ENCODE measurements around the gene CD109. TPM values are rescaled to one million over a fixed set of nuclear protein-coding genes. Genes with fewer than 3 reads are reported as not detected.

CD109 gene
- total RNA-seq, 1 experiment from 2014 or later: 3.2 TPM

DNA sequence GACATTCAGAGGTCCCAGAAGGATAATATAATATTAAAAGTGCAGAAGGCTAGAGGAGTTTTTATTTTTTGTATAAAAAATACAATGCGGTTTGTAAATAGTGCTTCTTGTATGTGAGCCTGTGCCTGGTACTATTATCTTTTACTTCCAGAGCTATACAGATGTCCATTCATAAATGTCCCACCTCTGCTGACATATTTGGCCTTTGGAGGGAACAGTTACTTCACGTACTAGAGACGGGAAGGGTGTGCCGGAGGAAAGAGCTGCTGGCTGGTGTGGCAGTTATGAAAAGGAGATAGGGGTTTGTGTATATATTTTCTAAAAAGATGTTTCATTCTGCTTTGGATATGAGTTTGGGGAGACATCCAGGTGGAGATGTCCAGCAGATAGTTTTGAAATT, 8.8 kb downstream of the CD109 start:
- H2BK120ac ChIP-seq (ENCODE audit: low read depth, low read length, poor library complexity, severe bottlenecking): no peak overlapping the region
- no peak overlapping the region for H2BK20ac ChIP-seq (ENCODE audit: low read depth, low read length, poor library complexity, severe bottlenecking)
- no peak overlapping the region for H2AFZ ChIP-seq (ENCODE audit: low read length)
- no peak overlapping the region for H4K91ac ChIP-seq (ENCODE audit: insufficient read length, low read depth, low read length)
- no peak overlapping the region for H2BK5ac ChIP-seq (ENCODE audit: insufficient read length, low read length)
- no peak overlapping the region for H3K14ac ChIP-seq (ENCODE audit: insufficient read depth, low read length)
- no peaks in the 10 kb centered on the region for H3K23me2 ChIP-seq (ENCODE audit: insufficient read length, low read depth, low read length, poor library complexity, severe bottlenecking)
- no peaks in the 10 kb centered on the region for H3K27me3 ChIP-seq (ENCODE audit: insufficient read depth, low read length)
- H2BK12ac ChIP-seq (ENCODE audit: insufficient read length, low read depth, low read length): no peak overlapping the region
- H3K56ac ChIP-seq (ENCODE audit: insufficient read length, low read depth, low read length): no peak overlapping the region
- no peaks in the 10 kb centered on the region for H4K20me1 ChIP-seq (ENCODE audit: control insufficient read depth, insufficient read depth, insufficient read length)
- H3K18ac ChIP-seq (ENCODE audit: insufficient read length, low read depth, low read length): no peak overlapping the region
- Mint-ChIP-seq H3K27ac (no peak overlapping the region), H3K4me1 (peaks cover 0 to 4% of the 10 kb centered on the region in 2 experiments; a peak in 2 of 4 replicates), H3K9me3 (0 out of 5 replicates have a peak, but pooled peaks cover 0 to 2% of the 10 kb centered on the region in 2 experiments), H3K36me3 (ENCODE audit: insufficient read depth in 1 of 3, low read depth in 3 of 3) (no peaks in the 10 kb centered on the region), H3K27me3 (ENCODE audit: low read depth) (no peaks in the 10 kb centered on the region), H3K4me3 (no peak overlapping the region)
- no peaks in the 10 kb centered on the region for H3K9me3 ChIP-seq (ENCODE audit: control insufficient read depth, low read depth, low read length)
- H3K4me1 ChIP-seq (ENCODE audit: insufficient read depth, low read length): no peaks in the 10 kb centered on the region
- H2AK5ac ChIP-seq (ENCODE audit: insufficient read length, low read length): no peak overlapping the region
- no peak overlapping the region for H3K9ac ChIP-seq (ENCODE audit: extremely low read depth, insufficient read length, low read length)
- no peak for DNase-seq
- H3K79me1 ChIP-seq (ENCODE audit: insufficient read depth, low read depth, low read length, poor library complexity, severe bottlenecking): no peaks in the 10 kb centered on the region
- H4K5ac ChIP-seq (ENCODE audit: insufficient read length, low read depth, low read length): no peak overlapping the region
- H3T11ph ChIP-seq (ENCODE audit: low read length): no peak overlapping the region
- TF ChIP-seq CTCF (conservative IDR thresholded peaks at IDR 0.05): no peak
- no peak overlapping the region for H3K4me2 ChIP-seq (ENCODE audit: insufficient read depth, insufficient read length, low read length)
- H4K8ac ChIP-seq (replicated peaks; ENCODE audit: insufficient read length, low read depth, low read length): no peak overlapping the region
- H3K23ac ChIP-seq (ENCODE audit: insufficient read length, low read depth, low read length): no peak overlapping the region
- no peak overlapping the region for H3K27ac ChIP-seq (ENCODE audit: insufficient read length, low read depth, low read length)
- no peaks in the 10 kb centered on the region for H3K79me2 ChIP-seq (ENCODE audit: insufficient read depth, low read length)
- no peak overlapping the region for H2BK15ac ChIP-seq (ENCODE audit: low read depth, low read length)
- no peak overlapping the region for H3K4ac ChIP-seq (ENCODE audit: low read depth, low read length)
- no CpG with 5 or more reads among the region's 4 CpGs for WGBS (ENCODE audit: extremely low coverage, insufficient read length, low lambda C conversion rate)
